ENCODE results near the gene VAC14. TPM values are rescaled to one million over a fixed set of nuclear protein-coding genes. Genes with fewer than 3 reads are reported as not detected.

VAC14 gene
- total RNA-seq, 1 donor from 2014 or later: 36.3 TPM

DNA sequence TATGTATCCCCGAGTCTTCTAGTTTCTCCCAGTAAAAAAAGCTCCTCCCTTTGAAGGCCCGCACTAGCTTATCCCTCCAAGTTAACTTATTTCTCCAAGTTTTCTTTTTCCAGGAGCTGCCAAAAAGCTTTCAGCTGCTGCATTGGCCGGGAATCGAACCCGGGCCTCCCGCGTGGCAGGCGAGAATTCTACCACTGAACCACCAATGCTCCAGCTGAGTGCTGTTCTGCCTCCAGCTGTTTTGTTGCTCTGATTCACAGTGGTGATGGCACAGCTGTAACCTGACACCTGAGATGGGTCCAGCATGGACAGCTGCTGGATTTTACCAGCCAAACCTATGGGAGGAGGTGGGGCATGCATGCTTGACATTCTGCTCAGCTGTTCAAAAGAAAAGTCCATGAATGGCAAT is 22.1 kb downstream of the VAC14 start:
- Mint-ChIP-seq H3K27me3 (no peaks in the 10 kb centered on the region), H3K27ac (no peak overlapping the region), H3K4me1 (no peaks in the 10 kb centered on the region), H3K36me3 (ENCODE audit: low read depth) (peaks cover 44% of the 10 kb centered on the region), H3K4me3 (no peak overlapping the region), H3K9me3 (peaks cover 3% of the 10 kb centered on the region)
- no peak for DNase-seq
- intact Hi-C loops (cut with micrococcal nuclease): no loop called here

DNA sequence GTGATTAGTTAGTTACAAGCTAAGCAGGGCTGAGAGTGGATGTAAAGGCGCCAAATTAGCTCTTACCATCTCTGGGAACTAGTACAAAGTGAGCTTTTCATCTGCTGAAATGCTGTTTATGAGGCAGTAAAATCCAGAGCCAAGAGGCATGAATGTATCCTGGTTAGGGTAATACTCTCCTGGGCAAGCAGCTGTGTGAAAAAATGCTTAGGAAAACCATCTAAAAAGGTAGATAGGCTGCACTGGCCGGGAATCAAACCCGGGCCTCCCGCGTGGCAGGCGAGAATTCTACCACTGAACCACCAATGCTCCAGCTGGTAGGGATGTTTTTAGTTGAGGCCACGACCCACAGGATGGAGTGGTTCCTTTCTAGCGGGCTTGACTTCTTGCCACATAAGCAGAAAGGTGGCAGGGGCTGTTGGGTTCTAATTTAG is 23.0 kb downstream of the VAC14 start:
- Mint-ChIP-seq H3K27me3 (no peaks in the 10 kb centered on the region), H3K27ac (no peak overlapping the region), H3K36me3 (ENCODE audit: low read depth) (peaks cover 41% of the 10 kb centered on the region), H3K4me1 (no peaks in the 10 kb centered on the region), H3K9me3 (peaks cover 3% of the 10 kb centered on the region), H3K4me3 (no peak overlapping the region)
- no peak for DNase-seq
- intact Hi-C loops (cut with micrococcal nuclease): no loop called here

DNA sequence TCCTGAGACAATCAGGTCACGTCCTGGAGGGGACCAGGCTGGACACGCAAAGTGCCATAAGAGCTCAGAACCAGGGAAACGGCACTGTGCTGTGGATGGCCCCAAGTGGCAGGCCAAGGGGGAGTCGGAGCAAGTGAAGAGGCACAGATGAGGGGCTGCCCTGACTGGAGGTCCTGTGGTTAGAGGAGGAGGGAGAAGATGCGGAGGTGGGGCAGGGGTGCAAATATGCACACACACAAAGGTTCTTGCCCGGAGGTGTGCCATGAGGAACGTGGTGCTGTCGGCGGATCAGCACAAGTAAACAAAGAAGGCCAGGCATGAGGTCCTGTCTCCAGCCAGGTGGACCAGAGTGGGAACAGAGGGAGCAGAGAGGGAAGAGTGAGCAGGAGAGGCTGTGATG is 23.5 kb downstream of the VAC14 start:
- Mint-ChIP-seq H3K4me1 (no peaks in the 10 kb centered on the region), H3K27ac (no peak overlapping the region), H3K27me3 (no peaks in the 10 kb centered on the region), H3K36me3 (ENCODE audit: low read depth) (peaks cover 36% of the 10 kb centered on the region), H3K4me3 (no peak overlapping the region), H3K9me3 (peaks cover 3% of the 10 kb centered on the region)
- intact Hi-C loops (cut with micrococcal nuclease): no loop called here
- no peak for DNase-seq

DNA sequence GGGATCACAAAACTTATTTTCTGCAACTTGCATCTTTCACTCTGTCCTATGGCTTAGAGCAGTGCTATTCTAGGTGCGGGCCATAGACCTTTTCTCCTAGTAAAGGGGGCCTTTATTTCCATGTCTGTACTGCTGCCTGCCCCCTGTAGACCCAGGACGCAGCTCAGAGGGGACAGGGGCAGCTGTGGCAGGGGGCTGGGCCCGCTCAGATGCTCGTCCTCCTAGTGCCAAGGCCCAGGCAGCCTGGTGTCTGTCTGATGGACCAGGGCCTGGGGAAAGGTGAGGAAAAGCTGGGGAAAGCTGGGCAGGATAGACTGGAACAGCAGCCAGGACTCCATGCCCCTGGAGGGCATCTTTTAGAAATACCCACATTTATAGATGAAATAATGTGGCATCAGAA is 25.6 kb downstream of the VAC14 start:
- H3K36me3 Mint-ChIP-seq (ENCODE audit: low read depth): peaks cover 19% of the 10 kb centered on the region
- intact Hi-C loops (cut with micrococcal nuclease): no loop called here

DNA sequence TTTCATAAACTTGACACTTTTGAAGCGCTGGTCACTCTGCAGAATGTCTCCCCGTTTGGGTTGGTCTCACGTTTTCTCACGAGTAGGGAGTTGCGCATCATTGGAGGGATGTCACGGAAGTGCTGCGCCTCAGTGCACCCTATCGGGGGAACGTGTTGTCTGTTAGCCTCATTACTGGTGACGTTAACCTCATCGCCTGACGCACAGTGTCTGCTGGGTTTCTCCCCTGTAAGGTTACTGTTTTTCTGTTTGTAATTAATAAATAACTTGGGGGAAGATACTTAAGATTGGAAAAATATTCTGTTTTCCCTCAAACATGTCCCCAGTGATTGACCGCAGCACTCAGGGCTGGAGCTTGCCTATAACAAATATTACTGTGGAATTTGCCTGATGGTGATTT is 26.7 kb downstream of the VAC14 start:
- Mint-ChIP-seq H3K9me3 (no peaks in the 10 kb centered on the region), H3K4me3 (no peak overlapping the region), H3K4me1 (peaks cover 2% of the 10 kb centered on the region), H3K36me3 (ENCODE audit: low read depth) (peaks cover 18% of the 10 kb centered on the region), H3K27me3 (no peaks in the 10 kb centered on the region), H3K27ac (no peak overlapping the region)
- DNase-seq: no peak
- intact Hi-C loops (cut with micrococcal nuclease): no loop called here

More for the DNA sequence above, 25.6 kb downstream of the VAC14 start:
- no peaks in the 10 kb centered on the region for H3K9me3 Mint-ChIP-seq
- DNase-seq: no peak
- no peak overlapping the region for H3K4me3 Mint-ChIP-seq
- H3K27me3 Mint-ChIP-seq: no peaks in the 10 kb centered on the region
- H3K4me1 Mint-ChIP-seq: peaks cover 2% of the 10 kb centered on the region
- no peak overlapping the region for H3K27ac Mint-ChIP-seq

DNA sequence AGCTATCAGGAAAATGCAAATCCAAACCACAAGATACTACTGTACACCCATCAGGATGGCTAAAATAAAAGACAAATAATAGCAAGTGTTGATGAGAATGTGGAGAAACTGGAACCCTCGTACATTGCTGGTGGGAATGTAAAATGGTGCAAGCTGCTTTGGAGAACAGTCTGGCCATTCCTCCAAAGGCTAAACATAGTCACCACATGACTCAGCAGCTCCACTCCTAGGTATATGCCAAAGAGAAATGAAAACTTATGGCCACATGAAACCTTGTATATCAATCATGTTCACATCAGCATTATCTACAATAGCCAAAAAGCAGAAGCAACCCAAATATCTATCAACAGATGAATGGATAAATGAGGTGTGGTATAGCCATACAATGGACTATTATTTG is 28.5 kb downstream of the VAC14 start:
- H3K27me3 Mint-ChIP-seq: no peaks in the 10 kb centered on the region
- no peak overlapping the region for H3K27ac Mint-ChIP-seq
- intact Hi-C loops (cut with micrococcal nuclease): no loop called here
- H3K4me3 Mint-ChIP-seq: no peak overlapping the region
- peaks cover 2% of the 10 kb centered on the region for H3K4me1 Mint-ChIP-seq
- peaks cover 14% of the 10 kb centered on the region for H3K36me3 Mint-ChIP-seq (ENCODE audit: low read depth)
- no peaks in the 10 kb centered on the region for H3K9me3 Mint-ChIP-seq
- no peak for DNase-seq

DNA sequence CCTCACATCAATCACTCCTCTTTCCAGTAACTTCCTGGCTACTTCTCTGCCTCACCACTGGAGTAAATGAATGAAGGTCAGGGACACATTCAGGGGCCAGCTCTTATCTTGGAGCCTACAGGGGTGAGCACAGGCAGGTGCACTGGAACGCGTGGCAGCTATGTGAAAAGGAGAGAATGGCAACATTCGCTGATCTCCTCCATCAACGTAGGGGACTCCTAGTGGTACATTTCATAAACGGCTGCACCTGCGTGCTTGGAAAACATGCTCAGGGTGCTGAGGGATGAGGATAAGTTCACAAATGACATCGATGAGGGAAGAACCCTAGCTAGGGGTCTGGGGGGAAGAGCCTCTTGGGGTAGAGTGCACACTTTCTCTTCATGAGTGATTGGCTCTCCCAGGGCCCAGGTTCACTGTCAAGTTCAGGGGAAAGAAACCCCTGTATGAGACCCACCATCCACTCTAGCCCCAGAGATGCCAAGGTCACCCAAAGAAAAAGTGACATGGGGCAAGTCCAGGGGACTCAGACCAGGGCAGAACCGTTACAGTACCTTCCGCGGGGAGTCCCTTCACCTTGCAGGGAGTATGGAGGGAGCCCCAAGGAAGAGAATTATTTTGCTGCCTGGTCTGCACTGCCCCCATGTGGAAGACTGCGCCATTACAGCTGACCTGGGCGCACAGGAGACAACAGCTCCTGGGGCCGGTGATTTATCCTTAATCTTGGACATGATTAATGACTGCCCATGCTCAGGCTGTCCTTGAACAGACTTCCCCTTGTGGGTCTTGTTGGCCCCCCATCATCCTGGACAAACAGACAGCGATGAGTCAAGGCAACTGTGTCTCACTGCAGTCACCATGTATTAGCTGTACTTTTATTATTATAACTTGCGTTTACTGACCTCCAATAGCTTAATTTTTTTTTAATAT is 30.1 kb downstream of the VAC14 start:
- intact Hi-C loops (cut with micrococcal nuclease): loop anchor here (1.0 kb wide), 2 partner anchors 91 to 118 kb away; no protein-coding TSS in a partner anchor
- no peaks in the 10 kb centered on the region for H3K27me3 Mint-ChIP-seq

DNA sequence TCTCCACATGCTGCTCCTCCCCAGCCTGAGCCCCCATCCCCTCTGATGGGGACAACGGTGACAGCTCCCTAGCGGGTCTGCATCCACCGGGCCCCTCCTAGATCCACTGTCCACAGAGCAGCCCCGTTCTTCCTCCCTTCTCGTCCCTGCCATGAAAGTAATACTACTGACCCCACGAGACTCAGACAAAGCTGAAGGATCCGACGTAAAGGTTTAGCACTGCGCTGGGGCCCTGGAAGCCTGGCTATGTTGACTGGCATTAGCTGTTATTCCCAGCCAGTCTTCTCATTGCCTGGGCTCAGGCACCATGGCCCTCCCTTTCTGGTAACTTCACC is 30.7 kb downstream of the VAC14 start:
- no peak for DNase-seq
- intact Hi-C loops (cut with micrococcal nuclease): no loop called here
- H3K36me3 Mint-ChIP-seq (ENCODE audit: low read depth): peaks cover 11% of the 10 kb centered on the region
- no peak overlapping the region for H3K4me3 Mint-ChIP-seq
- no peak overlapping the region for H3K27ac Mint-ChIP-seq
- H3K9me3 Mint-ChIP-seq: no peaks in the 10 kb centered on the region
- H3K4me1 Mint-ChIP-seq: peaks cover 2% of the 10 kb centered on the region
- H3K27me3 Mint-ChIP-seq: no peaks in the 10 kb centered on the region

More for the DNA sequence above, 30.1 kb downstream of the VAC14 start:
- H3K9me3 Mint-ChIP-seq: no peaks in the 10 kb centered on the region
- H3K4me3 Mint-ChIP-seq: no peak overlapping the region
- DNase-seq: peak; percentile 91
- H3K4me1 Mint-ChIP-seq: peaks cover 2% of the 10 kb centered on the region
- H3K36me3 Mint-ChIP-seq (ENCODE audit: low read depth): peaks cover 11% of the 10 kb centered on the region
- H3K27ac Mint-ChIP-seq: no peak overlapping the region

DNA sequence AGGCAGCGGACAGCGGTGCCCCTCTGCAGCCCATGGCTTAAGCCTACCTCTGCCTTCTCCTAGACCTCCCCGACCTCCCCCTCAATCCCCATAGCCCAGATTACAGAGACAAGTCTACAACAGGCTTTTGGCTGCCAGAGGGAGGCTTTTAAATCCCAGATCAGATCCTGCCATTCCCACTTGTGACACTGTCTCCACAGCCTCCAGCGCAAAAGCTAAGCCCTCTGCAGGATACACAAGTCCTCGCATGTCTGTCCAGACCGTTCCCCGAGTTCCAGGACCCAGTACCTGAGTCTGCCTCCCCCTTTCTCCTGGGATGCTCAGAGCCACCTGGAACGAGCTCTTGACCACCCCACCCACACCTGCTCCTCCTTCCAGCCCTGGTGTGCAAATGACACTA is 31.2 kb downstream of the VAC14 start:
- H3K4me1 Mint-ChIP-seq: peaks cover 2% of the 10 kb centered on the region
- no peaks in the 10 kb centered on the region for H3K9me3 Mint-ChIP-seq
- intact Hi-C loops (cut with micrococcal nuclease): no loop called here
- no peak overlapping the region for H3K27ac Mint-ChIP-seq
- no peaks in the 10 kb centered on the region for H3K27me3 Mint-ChIP-seq
- no peak for DNase-seq
- H3K36me3 Mint-ChIP-seq (ENCODE audit: low read depth): peaks cover 11% of the 10 kb centered on the region
- no peak overlapping the region for H3K4me3 Mint-ChIP-seq

DNA sequence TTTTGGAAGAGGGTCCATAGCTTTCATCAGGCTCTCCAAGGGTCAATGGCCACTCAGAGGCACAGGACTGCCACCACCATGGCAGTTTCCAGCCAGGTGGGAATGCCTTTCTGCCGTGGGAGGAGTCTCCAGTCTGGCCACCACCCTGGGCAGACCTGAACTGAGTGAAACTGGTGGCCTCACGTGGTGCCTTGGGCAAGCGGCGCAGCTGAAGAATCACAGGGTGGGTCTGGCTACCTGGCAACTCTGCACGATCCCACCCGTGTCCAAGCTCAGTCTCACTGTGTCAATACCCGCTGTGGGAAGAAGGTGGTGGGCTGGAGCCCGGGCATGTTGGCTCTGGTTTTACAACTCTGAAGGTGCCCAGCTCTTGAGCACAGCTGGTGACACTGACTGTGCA is 31.8 kb downstream of the VAC14 start:
- H3K4me1 Mint-ChIP-seq: peaks cover 2% of the 10 kb centered on the region
- H3K36me3 Mint-ChIP-seq (ENCODE audit: low read depth): peaks cover 11% of the 10 kb centered on the region
- no peak overlapping the region for H3K27ac Mint-ChIP-seq
- no peak for DNase-seq
- intact Hi-C loops (cut with micrococcal nuclease): no loop called here
- H3K27me3 Mint-ChIP-seq: no peaks in the 10 kb centered on the region
- no peak overlapping the region for H3K4me3 Mint-ChIP-seq
- H3K9me3 Mint-ChIP-seq: no peaks in the 10 kb centered on the region

DNA sequence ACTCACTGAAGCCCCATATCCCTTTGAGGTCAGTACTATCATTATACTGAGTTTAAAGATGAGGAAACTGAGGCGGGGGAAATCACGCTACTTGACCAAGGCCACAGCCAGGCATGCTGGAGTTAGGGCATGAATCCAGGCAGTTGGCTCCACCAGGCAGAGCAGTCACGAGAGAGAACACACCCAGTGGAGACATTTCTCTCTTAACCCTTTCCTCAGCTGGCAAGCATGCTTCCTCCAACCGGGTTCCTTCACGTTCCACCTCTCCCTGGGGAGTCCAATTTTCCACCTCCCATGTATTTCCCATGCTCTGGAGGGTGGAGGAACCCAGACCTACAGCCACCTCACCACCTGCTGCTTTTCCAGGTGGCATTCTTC is 32.8 kb downstream of the VAC14 start:
- Mint-ChIP-seq H3K36me3 (ENCODE audit: low read depth) (peaks cover 10% of the 10 kb centered on the region), H3K4me3 (no peak overlapping the region), H3K4me1 (peaks cover 2% of the 10 kb centered on the region), H3K9me3 (no peaks in the 10 kb centered on the region), H3K27ac (no peak overlapping the region), H3K27me3 (no peaks in the 10 kb centered on the region)
- no peak for DNase-seq
- intact Hi-C loops (cut with micrococcal nuclease): no loop called here

DNA sequence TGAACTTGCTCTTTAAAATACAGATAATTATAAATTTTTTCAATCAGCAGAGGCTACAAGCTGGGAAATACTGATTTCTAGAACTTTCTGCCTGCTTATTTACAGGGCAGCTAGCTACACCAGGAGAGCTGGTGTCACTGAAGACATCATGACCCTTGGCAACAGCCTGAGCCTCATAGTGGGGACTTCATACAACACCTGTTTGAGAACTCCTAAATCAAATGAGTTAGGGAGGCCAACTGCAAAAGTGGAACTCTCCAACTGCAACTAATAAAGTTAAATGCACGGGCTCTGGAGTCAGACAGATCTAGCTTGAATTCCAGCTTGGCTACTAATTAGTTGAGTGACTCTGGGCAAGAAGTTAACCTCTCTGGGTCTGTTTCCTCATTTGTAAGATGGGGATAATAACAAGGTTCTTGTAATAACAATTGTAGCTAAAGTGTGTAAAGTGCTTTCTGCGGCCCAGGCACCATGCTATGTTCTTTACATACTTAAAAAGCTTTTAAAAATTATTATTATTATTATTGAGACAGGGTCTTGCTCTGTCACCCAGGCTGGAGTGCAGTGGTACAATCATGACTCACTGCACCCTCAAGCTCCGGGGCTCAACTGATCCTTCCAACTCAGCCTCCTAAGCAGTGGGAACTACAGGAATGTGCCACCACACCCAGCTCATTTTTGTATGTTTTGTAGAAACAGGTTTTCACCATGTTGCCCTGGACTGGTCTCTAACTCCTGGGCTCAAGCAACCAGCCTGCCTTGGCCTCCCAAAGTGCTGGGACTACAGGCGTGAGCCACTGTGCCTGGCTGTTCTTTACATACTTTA is 33.4 kb downstream of the VAC14 start:
- peaks cover 2% of the 10 kb centered on the region for H3K4me1 Mint-ChIP-seq
- intact Hi-C loops (cut with micrococcal nuclease): no loop called here
- no peak overlapping the region for H3K27ac Mint-ChIP-seq
- H3K4me3 Mint-ChIP-seq: no peak overlapping the region
- DNase-seq: no peak
- peaks cover 12% of the 10 kb centered on the region for H3K36me3 Mint-ChIP-seq (ENCODE audit: low read depth)
- no peaks in the 10 kb centered on the region for H3K9me3 Mint-ChIP-seq
- no peaks in the 10 kb centered on the region for H3K27me3 Mint-ChIP-seq

DNA sequence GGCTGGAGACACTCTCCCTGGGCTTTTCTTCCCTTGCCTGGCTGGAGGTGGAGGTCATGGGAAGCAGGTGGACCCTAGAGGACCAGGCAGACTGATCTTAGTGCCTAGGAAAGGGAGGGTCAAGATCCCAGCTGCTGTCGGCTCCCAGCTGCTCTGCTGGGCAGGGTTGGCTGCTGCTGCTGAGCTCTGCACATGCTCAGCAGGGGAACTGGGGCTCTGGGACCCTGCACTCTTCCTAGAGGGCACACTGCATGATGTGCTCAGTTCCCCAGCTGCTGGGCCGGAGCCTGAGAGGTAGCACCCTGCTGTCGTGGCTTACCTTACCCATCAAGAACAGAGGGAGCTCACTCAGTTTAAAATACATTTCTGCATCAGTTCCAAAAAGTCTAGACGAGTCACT is 34.3 kb downstream of the VAC14 start:
- Mint-ChIP-seq H3K36me3 (ENCODE audit: low read depth) (peaks cover 13% of the 10 kb centered on the region), H3K4me3 (no peak overlapping the region), H3K9me3 (no peaks in the 10 kb centered on the region), H3K4me1 (peaks cover 2% of the 10 kb centered on the region), H3K27ac (no peak overlapping the region), H3K27me3 (no peaks in the 10 kb centered on the region)
- intact Hi-C loops (cut with micrococcal nuclease): no loop called here
- no peak for DNase-seq

DNA sequence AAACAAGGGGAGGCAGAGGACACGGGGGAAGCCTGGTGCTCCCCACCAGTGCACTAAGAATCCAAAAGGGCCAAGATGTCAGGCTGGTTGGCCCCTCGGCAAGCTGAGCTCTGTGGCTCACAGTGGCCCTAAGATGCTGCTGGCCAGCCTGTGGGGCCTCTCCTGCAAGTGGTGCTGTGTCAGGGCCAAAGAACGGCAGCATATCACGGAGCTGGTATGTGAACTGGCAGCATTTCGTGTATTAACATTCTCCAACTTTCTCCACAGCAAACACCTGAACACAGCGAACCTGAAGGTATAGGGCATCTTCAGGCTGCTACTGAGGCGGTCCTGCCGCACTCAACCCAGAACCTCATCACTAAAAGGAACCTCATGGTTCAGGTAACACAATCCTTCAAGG is 34.8 kb downstream of the VAC14 start:
- Mint-ChIP-seq H3K27me3 (no peaks in the 10 kb centered on the region), H3K36me3 (ENCODE audit: low read depth) (peaks cover 14% of the 10 kb centered on the region), H3K27ac (no peak overlapping the region), H3K4me3 (no peak overlapping the region), H3K4me1 (peaks cover 2% of the 10 kb centered on the region), H3K9me3 (no peaks in the 10 kb centered on the region)
- intact Hi-C loops (cut with micrococcal nuclease): no loop called here
- DNase-seq: no peak
